HG02840 (cell line): Measurements from ENCODE around the gene HDAC6.

Source experiments
- ATAC-seq: cut with Tn5 transposase; IDR thresholded peaks from one replicate; pipeline ENCODE4 v1.9.1; 2021; ENCODE audit warnings: mild to moderate bottlenecking, moderate library complexity, moderate number of reproducible peaks; ENCODE audit not compliant: unreplicated experiment, low FRiP score

Gene HDAC6

DNA sequence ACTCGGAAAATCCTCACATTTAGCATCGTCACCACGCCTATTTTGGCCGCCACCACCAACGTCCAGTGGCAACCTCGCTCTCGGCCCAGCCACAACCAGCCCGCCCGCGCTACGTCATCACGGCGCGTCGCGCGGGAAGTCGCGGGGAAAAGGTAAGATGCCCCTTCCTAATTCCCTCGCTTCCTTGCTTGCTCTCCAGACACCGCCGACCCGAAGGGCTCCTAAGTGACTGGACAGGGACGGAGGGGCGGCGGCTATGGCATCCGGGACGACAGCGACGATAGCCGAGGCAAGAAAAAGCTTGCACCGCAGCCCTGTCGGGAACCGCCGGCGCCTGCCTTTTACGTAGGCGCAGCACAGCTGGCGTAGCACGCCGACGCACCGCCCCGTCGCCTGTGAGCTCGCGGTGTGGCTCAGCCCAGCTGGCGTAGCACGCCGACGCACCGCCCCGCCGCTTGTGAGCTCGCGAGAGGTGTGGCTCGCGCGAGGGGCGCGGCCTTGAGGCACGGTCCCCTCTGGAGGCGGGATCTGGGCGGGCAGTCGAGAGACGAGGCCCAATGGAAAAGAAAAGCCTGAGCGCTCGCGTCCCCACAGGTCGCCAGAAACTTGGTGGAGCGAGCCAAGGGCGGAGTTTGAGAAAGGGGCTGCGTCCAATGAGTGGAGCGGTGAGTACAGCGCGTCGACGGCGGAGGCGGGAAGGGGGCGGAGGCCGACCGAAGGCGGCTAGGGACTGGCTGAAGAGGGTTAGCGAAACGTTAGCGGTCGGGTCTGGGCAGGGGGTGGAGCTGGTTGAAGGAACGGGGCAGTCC, at the start of gene HDAC6:
TSS of gene HDAC6 (plus strand) at position 788 of the 809 bp plus-strand sequence. CDS start 626 bp downstream, outside the sequence.
- peak; percentile 88 for ATAC-seq

- ATAC-seq: no peak
Observed at GRCh38 chrX:48752498-48752897, 49.4 kb upstream of the HDAC6 start.

DNA sequence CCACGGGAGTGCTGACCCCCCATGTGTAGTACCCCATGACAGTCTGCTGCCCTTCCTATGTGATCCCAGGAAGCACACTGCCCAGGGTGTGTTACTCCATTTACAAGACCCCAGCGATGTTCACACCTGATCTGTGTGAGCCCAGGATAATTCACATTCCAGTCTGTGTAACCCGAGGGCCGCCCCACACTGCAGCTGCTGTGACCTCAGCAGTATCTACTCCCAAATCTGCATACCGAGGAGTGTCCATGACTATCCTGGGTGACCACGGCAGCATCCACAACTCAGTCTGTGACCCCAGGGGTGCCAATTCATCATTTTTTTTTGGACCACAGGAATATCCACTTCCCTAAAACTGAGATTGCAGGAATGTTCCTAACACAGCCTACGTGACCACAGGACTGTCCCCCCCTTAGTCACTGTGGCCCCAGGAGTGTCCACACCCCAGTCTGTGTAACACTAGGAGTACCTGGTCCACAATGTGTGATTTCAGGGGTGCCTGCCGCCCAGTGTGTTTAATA, 48.1 kb upstream of the HDAC6 start:
- no peak for ATAC-seq

- ATAC-seq: no peak
Observed at GRCh38 chrX:48754238-48754637, 47.6 kb upstream of the HDAC6 start.

- no peak for ATAC-seq
Observed at GRCh38 chrX:48761674-48762471, 40.0 kb upstream of the HDAC6 start, which contains the start of gene GLOD5. TSS of gene GLOD5 (plus strand) at chrX:48761747. CDS start at chrX:48761791, 44 bp downstream.

DNA sequence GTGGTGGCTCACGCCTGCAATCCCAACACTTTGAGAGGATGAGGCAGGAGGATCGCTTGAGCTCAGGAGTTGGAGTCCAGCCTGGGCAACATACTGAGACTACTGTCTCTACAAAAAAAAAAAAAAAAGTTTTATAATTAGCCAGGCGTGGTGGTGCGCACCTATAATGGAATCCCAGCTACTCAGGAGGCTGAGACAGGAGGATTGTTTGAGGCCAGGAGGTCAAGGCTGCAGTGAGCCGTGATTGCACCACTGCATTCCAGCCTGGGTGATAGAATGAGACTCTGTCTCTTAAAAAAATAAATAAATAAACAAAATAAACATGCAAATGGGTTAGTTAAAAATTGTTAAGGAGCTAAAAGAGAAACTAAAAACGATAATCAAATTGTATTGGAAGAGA, 32.6 kb upstream of the HDAC6 start:
- ATAC-seq: no peak

GRCh38 chrX:48770296-48770695, 31.6 kb upstream of the HDAC6 start:
- no peak for ATAC-seq

DNA sequence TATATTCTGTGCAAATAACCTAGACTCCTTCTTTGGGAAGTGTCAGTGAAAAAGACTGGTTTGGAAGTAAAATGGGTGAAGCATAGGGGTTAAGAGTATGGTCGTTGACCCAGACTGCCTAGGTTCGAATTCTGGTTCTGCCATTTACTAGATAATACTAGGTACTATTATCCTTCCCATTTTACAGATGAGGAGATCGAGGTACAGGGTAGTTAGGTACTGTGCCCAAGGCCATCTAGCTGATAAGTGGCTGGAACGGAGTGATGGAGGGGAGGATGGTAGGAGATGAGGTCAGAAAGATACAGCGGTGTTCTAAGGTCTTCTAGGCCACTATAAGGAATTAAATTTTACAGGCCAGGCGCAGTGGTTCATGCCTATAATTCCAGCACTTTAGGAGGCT, 29.3 kb upstream of the HDAC6 start:
- ATAC-seq: no peak

GRCh38 chrX:48776818-48777439, 24.9 kb upstream of the HDAC6 start:
- ATAC-seq: no peak

DNA sequence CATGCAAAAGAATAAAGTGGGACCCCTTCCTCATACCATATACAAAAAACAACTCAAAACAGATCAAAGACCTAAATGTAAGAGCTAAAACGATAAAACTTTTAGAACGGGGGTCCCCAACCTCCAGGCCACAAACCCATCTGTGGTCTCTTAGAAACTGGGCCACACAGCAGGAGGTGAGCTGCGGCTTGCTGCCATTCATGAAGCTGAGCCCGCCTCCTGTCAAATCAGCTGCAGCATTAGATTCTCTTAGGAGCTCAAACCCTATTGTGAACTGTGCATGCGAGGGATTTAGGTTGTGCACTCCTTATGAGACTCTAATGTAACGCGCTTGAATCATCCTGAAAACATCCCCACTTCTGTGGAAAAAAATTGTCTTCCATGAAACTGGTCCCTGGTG, 22.5 kb upstream of the HDAC6 start:
- ATAC-seq: no peak

- ATAC-seq: no peak
Observed at GRCh38 chrX:48781705-48782104, 20.2 kb upstream of the HDAC6 start.

DNA sequence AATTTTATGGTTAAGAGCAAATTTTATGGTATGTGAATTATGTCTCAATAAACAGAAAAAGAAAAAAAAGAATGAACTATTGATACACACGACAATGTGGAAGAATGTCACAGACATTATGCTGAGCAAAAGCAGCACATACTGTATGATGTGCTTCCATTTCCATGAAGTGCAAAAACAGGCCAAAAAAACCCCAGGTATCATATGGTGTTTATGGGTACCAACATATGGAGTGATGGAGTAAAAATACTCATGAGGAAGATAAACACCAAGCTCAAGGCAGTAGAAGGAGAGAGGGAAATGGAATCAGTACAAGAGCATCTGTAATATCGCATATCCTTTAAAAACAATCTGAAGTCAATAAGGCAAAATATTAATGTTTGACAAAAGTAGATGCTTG, 19.7 kb upstream of the HDAC6 start:
- ATAC-seq: no peak

DNA sequence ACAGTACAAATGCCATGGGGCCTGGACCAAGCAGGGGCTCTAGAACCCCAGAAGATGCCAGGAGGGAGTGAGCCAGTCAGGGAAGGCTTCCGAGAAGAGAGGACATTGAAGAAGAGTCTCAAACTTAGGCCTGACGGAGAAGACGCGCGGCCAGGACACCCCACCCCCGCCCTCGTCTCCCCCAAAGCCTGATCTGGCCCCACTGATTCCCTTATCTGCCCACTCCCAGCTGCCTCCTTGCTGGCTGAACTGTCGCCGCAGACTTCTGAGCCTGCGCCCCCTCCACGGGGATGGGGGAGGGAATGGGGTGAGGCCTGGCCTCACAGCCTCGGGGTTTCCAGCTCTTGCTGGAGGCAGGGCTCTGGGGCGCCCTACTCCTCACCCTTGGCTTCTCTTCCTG, 19.1 kb upstream of the HDAC6 start:
- ATAC-seq: no peak

DNA sequence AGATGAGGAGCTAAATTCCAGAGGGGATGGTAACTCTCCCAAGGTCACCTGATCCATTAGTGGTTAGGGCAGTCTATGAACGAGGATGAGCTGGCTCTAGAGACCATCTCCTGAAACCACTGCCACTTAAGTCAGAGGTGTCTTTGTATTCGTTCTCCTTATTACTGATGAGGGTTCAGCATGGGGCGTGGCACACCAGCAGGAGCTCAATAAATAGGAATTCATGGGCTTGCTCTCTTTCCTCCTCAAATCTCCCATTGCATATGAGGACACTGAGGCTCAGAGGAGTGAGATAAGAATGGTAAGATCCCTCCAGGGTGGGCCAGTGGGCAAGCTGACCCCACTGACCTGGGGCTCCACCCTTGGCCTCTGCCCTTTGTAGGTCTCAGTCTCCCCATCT, 17.1 kb upstream of the HDAC6 start:
- ATAC-seq: no peak

GRCh38 chrX:48785186-48785539, 16.7 kb upstream of the HDAC6 start:
- ATAC-seq: no peak

GRCh38 chrX:48785540-48786214, 16.2 kb upstream of the HDAC6 start:
- no peak for ATAC-seq

DNA sequence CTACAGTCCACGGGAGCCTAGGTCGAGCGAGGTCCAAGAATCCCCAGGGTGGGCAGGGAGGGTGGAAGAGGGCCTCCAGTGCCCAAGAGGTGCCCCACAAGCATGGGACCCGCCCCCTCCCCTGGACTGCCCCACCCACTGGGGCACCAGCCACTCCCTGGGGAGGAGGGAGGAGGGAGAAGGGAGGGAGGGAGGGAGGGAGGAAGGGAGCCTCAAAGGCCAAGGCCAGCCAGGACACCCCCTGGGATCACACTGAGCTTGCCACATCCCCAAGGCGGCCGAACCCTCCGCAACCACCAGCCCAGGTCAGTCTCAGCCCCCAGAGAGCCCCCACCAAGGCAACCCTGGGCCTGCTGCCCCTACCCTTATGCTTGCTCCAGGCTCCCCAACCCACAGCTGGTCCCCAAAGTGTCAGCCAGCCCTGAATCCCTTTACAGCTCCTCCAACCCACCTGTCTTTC, 15.5 kb upstream of the HDAC6 start, which contains the start of gene GATA1:
TSS of gene GATA1 (plus strand) at position 250 of the 460 bp plus-strand sequence. CDS start 4,520 bp downstream, outside the sequence.
- ATAC-seq: no peak

- no peak for ATAC-seq
Observed at GRCh38 chrX:48786825-48787504, 14.9 kb upstream of the HDAC6 start.
